ENCODE results near the gene CLSTN1. TPM values are rescaled to one million over a fixed set of nuclear protein-coding genes. Genes with fewer than 3 reads are reported as not detected.

Gene CLSTN1
- total and polyA plus RNA-seq, 2 of the 13 experiments (the other 11 are each of a cell fraction or from before 2014, with no cell fraction given): 19.7 to 29.8 TPM

- ATAC-seq: peak; percentile 89
- POLR2A ChIA-PET: interaction anchor here (0.6 to 3.4 kb wide), 18 partner anchors 9 to 1023 kb away, joined by 3 to 35 read pairs (median 4); partner anchors contain the start of genes CTNNBIP1, LZIC and NMNAT1
- TSS peak; percentile 92 for BruUV-seq (replicated peaks)
- TF ChIP-seq ZNF460 (CRISPR knock-in tag; IDR thresholded peaks at IDR 0.05; ENCODE audit: borderline replicate concordance) (no peak; the same call in 1 of the 2 replicates), ZSCAN30 (CRISPR knock-in tag; IDR thresholded peaks at IDR 0.05) (no peak), MTF1 (CRISPR knock-in tag; IDR thresholded peaks at IDR 0.05) (no peak), ZNF720 (CRISPR knock-in tag; IDR thresholded peaks at IDR 0.05) (no peak), CREB3 (CRISPR knock-in tag; IDR thresholded peaks at IDR 0.05) (no peak; the same call in 1 of the 2 replicates), GZF1 (CRISPR knock-in tag; IDR thresholded peaks at IDR 0.05) (no peak), ATF3 (CRISPR knock-in tag; IDR thresholded peaks at IDR 0.05) (no peak), ZBTB8A (CRISPR knock-in tag; IDR thresholded peaks at IDR 0.05; ENCODE audit: borderline replicate concordance, low read depth) (0 out of 2 replicates have a peak, but pooled peaks have one; percentile 61), KLF16 (CRISPR knock-in tag; IDR thresholded peaks at IDR 0.05) (no peak; a peak in 2 of 4 replicates), RBFOX2 (IDR thresholded peaks at IDR 0.05; ENCODE audit: low read depth, low read length) (peak; percentile 81), MED13 (CRISPR knock-in tag; IDR thresholded peaks at IDR 0.05) (no peak), ELF1 (CRISPR knock-in tag; IDR thresholded peaks at IDR 0.05) (peak; percentile 98), POLR2AphosphoS5 (IDR thresholded peaks at IDR 0.05; ENCODE audit: low read depth, low read length) (peak; percentile 83), ZNF101 (CRISPR knock-in tag; IDR thresholded peaks at IDR 0.05; ENCODE audit: borderline replicate concordance, low read depth) (peak; percentile 19; the same call in 1 of the 2 replicates), ASH2L (IDR thresholded peaks at IDR 0.05; ENCODE audit: insufficient read length, low read depth, low read length) (peak; percentile 85), DMTF1 (CRISPR knock-in tag; IDR thresholded peaks at IDR 0.05) (0 out of 2 replicates have a peak, but pooled peaks have one; percentile 26), ZEB1 (IDR thresholded peaks at IDR 0.05; ENCODE audit: insufficient replicate concordance, low read depth) (no peak)
Measured at GRCh38 chr1:9717193-9718005, 106.4 kb downstream of the CLSTN1 start.

More at GRCh38 chr1:9717193-9718005, 106.4 kb downstream of the CLSTN1 start:
- peak overlapping the region; percentile 97 for H3K4me2 ChIP-seq (ENCODE audit: low read depth, low read length)
- WGBS (ENCODE audit: low lambda C conversion rate): 2% methylated on average over 11 of the region's 25 CpGs
- in situ Hi-C loops (cut with HindIII; ENCODE audit: extremely low pct_ligation_motif_present, low pct_unique_long_range_greater_than_20kb) (no loop called here), intact Hi-C loops (cut with micrococcal nuclease; ENCODE audit: unreplicated experiment) (loop anchor here (1.0 kb wide), 1 partner anchor 90 kb away; no protein-coding TSS in a partner anchor)
- H2AFZ ChIP-seq (ENCODE audit: low read length): no peak overlapping the region
- peak overlapping the region; percentile 87 for H3K9ac ChIP-seq (ENCODE audit: insufficient read depth, low read depth, low read length)
- H3K4me3 ChIP-seq (replicated peaks in 1 of 3; ENCODE audit: insufficient read depth in 1 of 3, low read depth in 2 of 3, low read length in 3 of 3): peak overlapping the region; percentile 56 to 83 (median 65)
- peaks cover 16% of the 10 kb centered on the region for H3K79me2 ChIP-seq (ENCODE audit: insufficient read depth, low read length)
- CTCF ChIA-PET (ENCODE audit: low intra/inter-chr PET ratio, low total read pairs): interaction anchor here (1.3 to 2.1 kb wide), 2 partner anchors 15 to 91 kb away, joined by 5 to 12 read pairs; no protein-coding TSS in a partner anchor
- DNase-seq (ENCODE audit: low spot score): peak; percentile 93
- no peaks in the 10 kb centered on the region for H3K27me3 ChIP-seq (ENCODE audit: control insufficient read depth in 1 of 2, insufficient read depth in 2 of 2, low read length in 2 of 2)
- no peaks in the 10 kb centered on the region for H3K9me3 ChIP-seq (ENCODE audit: low read length)
- no peaks in the 10 kb centered on the region for H4K20me1 ChIP-seq (ENCODE audit: insufficient read depth, low read length)
- peaks cover 42% of the 10 kb centered on the region for H3K4me1 ChIP-seq (ENCODE audit: insufficient read depth, low read length)
- H3K27ac ChIP-seq (ENCODE audit: extremely low read length, insufficient read depth, low read length): peak overlapping the region; percentile 97
- H3K36me3 ChIP-seq (replicated peaks in 1 of 2; ENCODE audit: control insufficient read depth in 1 of 2, insufficient read depth in 2 of 2, low read length in 2 of 2): peaks cover 11 to 16% of the 10 kb centered on the region in 2 experiments; a peak in 4 of 5 replicates
- peak; percentile 95 for FAIRE-seq

All from HepG2 (cell line).